ENCODE results near the gene LETM1.

LETM1 gene

GRCh38 chr4:1765409-1766072, 90.4 kb downstream of the LETM1 start:
- no peak for TF ChIP-seq CTCF (IDR thresholded peaks at IDR 0.05; ENCODE audit: low read depth, low read length)
- no peak for DNase-seq
- H3K4me3 ChIP-seq (ENCODE audit: low read depth, low read length), result no peak overlapping the region
- H3K9me3 ChIP-seq (ENCODE audit: severe bottlenecking), result no peaks in the 10 kb centered on the region
- no peaks in the 10 kb centered on the region for H3K36me3 ChIP-seq
- no peaks in the 10 kb centered on the region for H3K27me3 ChIP-seq (ENCODE audit: insufficient read depth, low read depth, severe bottlenecking)
- no peak overlapping the region; the same call in 1 of the 2 replicates for H3K27ac ChIP-seq

- no peak for TF ChIP-seq CTCF (IDR thresholded peaks at IDR 0.05; ENCODE audit: low read depth, low read length)
- Histone ChIP-seq H3K27ac (no peak overlapping the region), H3K36me3 (no peaks in the 10 kb centered on the region), H3K4me3 (ENCODE audit: low read depth, low read length) (no peak overlapping the region), H3K27me3 (ENCODE audit: insufficient read depth, low read depth, severe bottlenecking) (no peaks in the 10 kb centered on the region), H3K9me3 (ENCODE audit: severe bottlenecking) (no peaks in the 10 kb centered on the region)
- no peak for DNase-seq
These were observed 91.3 kb downstream of the LETM1 start for GRCh38 chr4:1764670-1765069.

GRCh38 chr4:1763550-1764080, 92.3 kb downstream of the LETM1 start:
- DNase-seq, result no peak
- H3K27me3 ChIP-seq (ENCODE audit: insufficient read depth, low read depth, severe bottlenecking), result no peaks in the 10 kb centered on the region
- H3K9me3 ChIP-seq (ENCODE audit: severe bottlenecking), result no peaks in the 10 kb centered on the region
- no peak for TF ChIP-seq CTCF (IDR thresholded peaks at IDR 0.05; ENCODE audit: low read depth, low read length)
- H3K27ac ChIP-seq, result no peak overlapping the region; the same call in 1 of the 2 replicates
- no peaks in the 10 kb centered on the region for H3K36me3 ChIP-seq
- no peak overlapping the region for H3K4me3 ChIP-seq (ENCODE audit: low read depth, low read length)

GRCh38 chr4:1763070-1763549, 92.8 kb downstream of the LETM1 start:
- no peak for DNase-seq
- TF ChIP-seq CTCF (IDR thresholded peaks at IDR 0.05; ENCODE audit: low read depth, low read length), result no peak
- H3K4me3 ChIP-seq (ENCODE audit: low read depth, low read length), result no peak overlapping the region
- no peaks in the 10 kb centered on the region for H3K36me3 ChIP-seq
- H3K27ac ChIP-seq, result no peak overlapping the region
- H3K27me3 ChIP-seq (ENCODE audit: insufficient read depth, low read depth, severe bottlenecking), result no peaks in the 10 kb centered on the region
- H3K9me3 ChIP-seq (ENCODE audit: severe bottlenecking), result no peaks in the 10 kb centered on the region

- H3K27me3 ChIP-seq (ENCODE audit: insufficient read depth, low read depth, severe bottlenecking), result no peaks in the 10 kb centered on the region
- no peak for TF ChIP-seq CTCF (IDR thresholded peaks at IDR 0.05; ENCODE audit: low read depth, low read length)
- H3K36me3 ChIP-seq, result no peaks in the 10 kb centered on the region
- no peak for DNase-seq
- no peaks in the 10 kb centered on the region for H3K9me3 ChIP-seq (ENCODE audit: severe bottlenecking)
- no peak overlapping the region for H3K4me3 ChIP-seq (ENCODE audit: low read depth, low read length)
- no peak overlapping the region for H3K27ac ChIP-seq
These were observed 93.5 kb downstream of the LETM1 start for GRCh38 chr4:1762264-1763010.

Measured in WERI-Rb-1 (cell line).